HepG2 (cell line): ENCODE data around the gene GJA5. TPM values are rescaled to one million over a fixed set of nuclear protein-coding genes. Genes with fewer than 3 reads are reported as not detected.
A peak's percentile ranks its signal among the peaks of the same experiment; 100 is the strongest.

Experiments used
- CC2D1A ChIP-seq: sonication (generic); formaldehyde crosslinking; IDR thresholded peaks from 2 replicates; pipeline ENCODE4 v1.8.1; 2023; ENCODE audit warnings: mild to moderate bottlenecking, missing genetic modification reagents
- CEBPZ ChIP-seq: IDR thresholded peaks from 2 replicates; pipeline ENCODE4 v1.6.1; 2012; ENCODE audit warnings: low read length, improper control_type of control experiment
- CSRNP1 ChIP-seq: sonication (generic); formaldehyde crosslinking; IDR thresholded peaks from 2 replicates; pipeline ENCODE4 v1.8.1; 2023; ENCODE audit warnings: mild to moderate bottlenecking, missing genetic modification reagents
- DZIP1 ChIP-seq: sonication (generic); formaldehyde crosslinking; IDR thresholded peaks from 2 replicates; pipeline ENCODE4 v1.5.0; 2020; ENCODE audit warnings: mild to moderate bottlenecking, missing genetic modification reagents
- ELF3 ChIP-seq: IDR thresholded peaks from 2 replicates; pipeline ENCODE4 v1.6.1; 2016; ENCODE audit warnings: missing genetic modification reagents, missing compliant biosample characterization
- HOMEZ ChIP-seq: IDR thresholded peaks from 2 replicates; pipeline ENCODE4 v1.6.1; 2016; ENCODE audit warnings: low read depth
- KAT7 ChIP-seq: IDR thresholded peaks from 2 replicates; pipeline ENCODE4 v1.6.1; 2018; ENCODE audit warnings: borderline replicate concordance, missing compliant biosample characterization
- MZF1 ChIP-seq: sonication (generic); formaldehyde crosslinking; IDR thresholded peaks from 2 replicates; pipeline ENCODE4 v1.8.1; 2023; ENCODE audit warnings: mild to moderate bottlenecking, missing genetic modification reagents, borderline replicate concordance
- NR1H2 ChIP-seq: sonication (generic); formaldehyde crosslinking; IDR thresholded peaks from 2 replicates; pipeline ENCODE4 v1.8.1; 2022; ENCODE audit warnings: low read depth, missing genetic modification reagents, borderline replicate concordance
- PHF20 ChIP-seq: sonication (generic); formaldehyde crosslinking; IDR thresholded peaks from 2 replicates; pipeline ENCODE4 v1.5.0; 2020; ENCODE audit warnings: mild to moderate bottlenecking, missing genetic modification reagents
- RAD21 ChIP-seq: fragments of 450-650 bp; formaldehyde crosslinking; IDR thresholded peaks from 2 replicates; pipeline ENCODE4 v1.5.0; 2020; ENCODE audit warnings: mild to moderate bottlenecking
- RCOR2 ChIP-seq: IDR thresholded peaks from 2 replicates; pipeline ENCODE4 v1.6.1; 2016; ENCODE audit warnings: missing biosample characterization, missing genetic modification reagents
- RFX1 ChIP-seq: fragments of 450-650 bp; IDR thresholded peaks from 2 replicates; pipeline ENCODE4 v1.6.1; 2017
- SALL2 ChIP-seq: sonication (generic); formaldehyde crosslinking; IDR thresholded peaks from 2 replicates; pipeline ENCODE4 v1.8.1; 2023; ENCODE audit warnings: mild to moderate bottlenecking, missing genetic modification reagents, inconsistent platforms
- SETDB1 ChIP-seq: sonication (generic); formaldehyde crosslinking; IDR thresholded peaks from 2 replicates; pipeline ENCODE4 v1.5.1; 2020; ENCODE audit warnings: missing genetic modification reagents, mild to moderate bottlenecking, borderline replicate concordance
- SMARCC2 ChIP-seq: fragments of 450-650 bp; IDR thresholded peaks from 2 replicates; pipeline ENCODE4 v1.6.1; 2017; ENCODE audit warnings: antibody characterized with exemption, mild to moderate bottlenecking
- SRF ChIP-seq: IDR thresholded peaks from 2 replicates; pipeline ENCODE4 v1.6.1; 2011; ENCODE audit warnings: mild to moderate bottlenecking, low read depth, low read length, moderate library complexity
- ZC3H13 ChIP-seq: sonication (generic); formaldehyde crosslinking; IDR thresholded peaks from 2 replicates; pipeline ENCODE4 v1.8.1; 2023; ENCODE audit warnings: mild to moderate bottlenecking, missing genetic modification reagents, moderate library complexity
- ZNF572 ChIP-seq: sonication (generic); formaldehyde crosslinking; IDR thresholded peaks from 2 replicates; pipeline ENCODE4 v1.5.1; 2020; ENCODE audit warnings: mild to moderate bottlenecking, missing genetic modification reagents
- ZNF615 ChIP-seq: sonication (generic); formaldehyde crosslinking; IDR thresholded peaks from 2 replicates; pipeline ENCODE4 v1.5.0; 2020; ENCODE audit warnings: mild to moderate bottlenecking, missing genetic modification reagents, borderline replicate concordance
- ZNF616 ChIP-seq: sonication (generic); formaldehyde crosslinking; IDR thresholded peaks from 2 replicates; pipeline ENCODE4 v1.5.0; 2020; ENCODE audit warnings: low read depth, mild to moderate bottlenecking, missing genetic modification reagents
- polyA plus RNA-seq, 8 experiments: library from polyadenylated mRNA; depleted of rRNA in 3 of 8; stranded (reverse) in 7 of 8; unstranded in 1 of 8; fragments of >200 nt; fragmentation: Illumina TruSeq in 4 of 8; extraction: Trizol in 4 of 8; gene quantifications; 2 replicates each; pipeline versions ENCODE4 v1.2.1 to v1.2.3, GENCODE V29; 2011 to 2016; ENCODE audit warnings: low read depth in 4 of 8, missing spikeins in 1 of 8, mixed read lengths in 1 of 8; ENCODE audit not compliant: insufficient read depth in 1 of 8
- total RNA-seq, 5 experiments: library from RNA; depleted of rRNA; stranded (reverse); fragments of >200 nt; fragmentation: Illumina TruSeq; extraction: Trizol; gene quantifications; 2 replicates each; pipeline ENCODE4 v1.2.3, GENCODE V29; 2016; ENCODE audit warnings: low read depth in 1 of 5

Gene GJA5
- total and polyA plus RNA-seq, 2 of the 13 experiments (the other 11 are each of a cell fraction or from before 2014, with no cell fraction given), result not detected

GRCh38 chr1:147808025-147808424 is 47.6 kb upstream of the GJA5 start (continued):
- TF ChIP-seq CSRNP1 (CRISPR knock-in tag) (no peak), NR1H2 (CRISPR knock-in tag) (no peak), ZNF615 (CRISPR knock-in tag) (no peak), SETDB1 (CRISPR knock-in tag) (no peak), CEBPZ (no peak), PHF20 (CRISPR knock-in tag) (no peak), ZNF572 (CRISPR knock-in tag) (no peak), RAD21 (CRISPR knock-in tag) (no peak), SRF (no peak), SALL2 (peak; percentile 59; the same call in 1 of the 2 replicates), MZF1 (CRISPR knock-in tag) (no peak), ELF3 (peak; percentile 54; the same call in 1 of the 2 replicates), CC2D1A (CRISPR knock-in tag) (no peak), RFX1 (peak; percentile 56; the same call in 1 of the 2 replicates), ZC3H13 (CRISPR knock-in tag) (no peak), SMARCC2 (no peak), DZIP1 (CRISPR knock-in tag) (no peak), ZNF616 (CRISPR knock-in tag) (no peak), RCOR2 (CRISPR knock-in tag) (peak; percentile 73), KAT7 (CRISPR knock-in tag) (no peak), HOMEZ (CRISPR knock-in tag) (peak; percentile 65; the same call in 1 of the 2 replicates)
